GM18526 (cell line): ENCODE data around the gene L3MBTL3.

Source experiments
- POLR2A ChIP-seq: IDR thresholded peaks from 3 replicates; pipeline ENCODE4 v1.6.1; 2011; ENCODE audit not compliant: insufficient read length; ENCODE audit errors: extremely low read depth

L3MBTL3 gene

DNA sequence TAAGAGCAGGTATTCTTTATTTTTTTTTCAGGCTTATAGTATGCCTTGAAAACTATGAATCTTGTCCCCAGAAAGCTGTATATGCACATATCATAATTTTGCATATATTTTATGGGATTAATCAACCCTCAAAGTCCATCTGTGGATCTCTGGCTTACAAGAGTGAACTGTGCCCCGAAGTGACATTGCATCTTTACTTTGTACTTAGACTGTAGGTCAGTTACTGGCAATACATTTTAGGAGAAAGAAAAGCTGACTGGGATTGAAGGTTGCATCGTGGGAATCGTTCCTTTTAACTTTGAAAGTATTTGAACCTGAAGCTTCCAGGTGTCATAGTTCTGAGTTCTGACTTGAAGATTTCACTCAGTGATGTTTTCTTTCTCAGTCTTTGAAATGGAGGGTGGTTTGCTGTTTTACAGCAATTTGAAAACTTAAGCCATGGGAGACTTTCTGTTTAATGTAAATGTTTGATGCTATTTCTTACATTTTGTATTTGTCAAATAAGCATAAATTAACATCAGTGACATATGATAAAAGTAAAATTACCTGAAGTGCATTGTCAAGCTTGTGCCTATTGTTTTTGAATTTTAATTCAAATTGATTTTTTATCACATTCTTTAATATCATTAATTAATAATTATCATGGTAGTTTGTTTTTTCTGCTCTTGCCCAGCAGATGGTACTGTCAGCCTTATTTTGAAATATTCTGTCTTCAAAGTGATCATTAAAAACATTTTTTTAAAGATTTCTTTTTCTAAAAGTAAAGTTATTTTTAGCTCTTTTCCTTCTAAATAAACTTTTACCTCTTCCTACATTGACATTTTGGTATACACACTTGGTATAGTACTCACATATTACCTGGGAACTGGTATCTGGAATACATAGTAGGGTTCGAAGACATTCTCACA is 29.0 kb downstream of the L3MBTL3 start:
- TF ChIP-seq POLR2A = no peak

DNA sequence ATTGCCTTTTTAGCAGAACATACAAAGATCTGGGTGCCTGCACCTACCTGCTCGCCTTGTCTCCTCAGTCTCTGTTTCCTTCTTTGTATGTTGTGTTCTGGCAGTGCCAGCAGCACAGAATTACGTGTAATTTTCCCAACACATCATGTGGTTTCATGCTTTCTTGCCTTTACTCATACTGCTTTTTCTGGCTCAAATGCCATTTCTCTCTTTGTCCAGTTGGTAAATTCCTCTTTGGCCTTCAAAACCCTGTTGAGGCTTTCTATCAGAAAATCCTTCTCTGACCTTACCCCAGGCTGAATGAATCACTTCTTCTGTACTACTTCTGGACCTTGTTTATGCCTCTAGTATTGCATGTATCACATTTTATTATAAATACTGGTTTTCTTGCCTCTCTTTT is 31.8 kb downstream of the L3MBTL3 start:
- no peak for TF ChIP-seq POLR2A

GRCh38 chr6:130054725-130055124 is 36.3 kb downstream of the L3MBTL3 start:
- no peak for TF ChIP-seq POLR2A

- TF ChIP-seq POLR2A = no peak
Measured at GRCh38 chr6:130055271-130055670, 36.9 kb downstream of the L3MBTL3 start.

DNA sequence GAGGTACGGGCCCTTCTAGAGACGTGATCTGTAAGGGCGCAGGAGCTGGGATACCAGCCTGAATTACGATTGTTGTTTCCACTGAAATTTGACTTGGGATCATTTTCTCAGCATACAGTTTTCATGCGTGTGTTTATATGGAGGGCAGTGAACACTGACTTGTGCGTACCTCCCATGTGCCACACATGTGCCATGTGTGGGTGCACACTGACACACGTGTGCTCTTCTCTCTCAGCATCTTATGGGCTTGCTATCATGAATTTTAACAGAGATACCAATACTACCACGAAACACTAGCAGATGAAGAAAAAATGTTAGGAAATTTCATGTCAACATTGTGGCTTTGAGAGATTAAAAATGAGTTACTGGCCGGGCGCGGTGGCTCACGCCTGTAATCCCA is 39.1 kb downstream of the L3MBTL3 start:
- TF ChIP-seq POLR2A = no peak

- no peak for TF ChIP-seq POLR2A
Measured at GRCh38 chr6:130063806-130064205, 45.4 kb downstream of the L3MBTL3 start.

DNA sequence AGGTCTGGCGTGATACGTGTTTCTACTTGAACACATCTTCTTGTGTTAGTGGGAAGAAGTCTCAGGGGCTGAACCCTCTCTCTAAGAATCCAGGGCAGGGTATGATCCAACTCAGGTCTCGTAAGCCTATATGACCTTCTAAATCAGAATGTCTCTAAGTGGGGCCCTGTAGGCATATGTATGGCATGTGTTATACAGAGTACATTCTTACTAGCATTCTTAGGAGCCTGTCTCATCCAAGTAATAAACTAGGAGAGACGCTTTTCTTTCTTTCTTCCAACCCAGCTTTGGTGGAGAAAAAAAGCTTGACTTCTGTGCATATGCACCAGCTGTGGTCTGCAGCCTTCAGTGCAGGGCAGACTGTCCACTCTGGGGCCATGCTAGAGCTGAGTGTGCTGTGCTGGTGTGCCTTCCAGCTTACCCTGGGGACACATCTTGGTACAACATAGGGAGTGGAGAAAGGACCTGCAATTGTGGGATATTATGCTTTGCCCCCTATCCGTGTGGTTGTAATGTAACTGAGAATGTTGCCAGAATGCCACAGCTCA is 47.3 kb downstream of the L3MBTL3 start:
- no peak for TF ChIP-seq POLR2A

DNA sequence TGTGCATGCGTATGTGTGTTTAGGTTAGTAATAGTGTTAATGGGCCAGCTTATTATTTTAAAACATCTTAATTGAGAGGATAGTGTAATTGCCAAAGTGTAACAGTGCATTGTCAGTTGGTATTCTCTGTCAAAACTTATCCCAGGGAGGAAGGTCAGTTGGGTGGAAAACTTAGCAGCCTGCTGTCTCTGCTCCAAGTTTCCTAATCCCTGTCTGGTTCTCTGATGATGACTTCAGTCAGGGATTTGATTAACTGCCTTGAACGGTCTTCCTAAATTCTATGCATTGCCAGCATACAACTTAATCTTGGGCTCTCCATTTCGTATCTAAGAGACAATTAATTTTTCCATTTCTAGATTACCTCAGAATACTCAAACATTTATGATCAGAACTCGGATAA is 51.1 kb downstream of the L3MBTL3 start:
- no peak for TF ChIP-seq POLR2A

DNA sequence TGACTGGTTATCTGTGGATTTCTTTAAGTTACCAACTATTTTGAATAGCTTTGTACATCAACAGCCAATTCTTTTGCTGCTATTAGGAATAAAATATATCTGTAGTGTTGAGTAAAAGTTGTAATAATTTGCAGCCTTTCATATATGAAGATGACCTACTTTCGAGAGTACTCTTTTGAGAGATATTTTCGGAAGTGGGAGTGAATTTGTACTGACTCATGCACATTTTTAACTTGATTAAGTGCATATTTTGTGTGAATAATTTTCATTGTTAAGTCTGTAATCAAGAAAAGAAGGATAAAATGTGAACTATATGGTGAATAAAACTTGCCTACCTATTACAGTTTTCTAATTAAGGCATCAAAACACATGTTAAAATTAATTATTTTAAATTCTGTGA is 51.9 kb downstream of the L3MBTL3 start:
- TF ChIP-seq POLR2A = no peak

DNA sequence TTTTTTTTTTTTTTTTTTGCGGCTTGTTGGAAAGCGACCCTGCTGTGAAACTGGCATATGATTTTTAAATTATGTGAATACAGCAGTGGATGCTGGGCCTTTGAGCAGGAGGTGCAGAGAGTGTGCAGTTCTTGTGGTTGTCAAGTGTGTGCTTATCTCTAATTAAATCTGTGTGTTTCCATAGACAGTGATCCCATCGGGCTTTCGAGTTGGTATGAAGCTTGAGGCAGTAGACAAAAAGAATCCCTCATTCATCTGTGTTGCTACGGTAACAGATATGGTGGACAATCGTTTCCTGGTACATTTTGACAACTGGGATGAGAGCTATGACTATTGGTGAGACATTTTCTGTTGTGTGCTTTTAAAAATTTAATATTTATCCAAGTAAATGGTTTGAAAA is 52.4 kb downstream of the L3MBTL3 start:
- no peak for TF ChIP-seq POLR2A

DNA sequence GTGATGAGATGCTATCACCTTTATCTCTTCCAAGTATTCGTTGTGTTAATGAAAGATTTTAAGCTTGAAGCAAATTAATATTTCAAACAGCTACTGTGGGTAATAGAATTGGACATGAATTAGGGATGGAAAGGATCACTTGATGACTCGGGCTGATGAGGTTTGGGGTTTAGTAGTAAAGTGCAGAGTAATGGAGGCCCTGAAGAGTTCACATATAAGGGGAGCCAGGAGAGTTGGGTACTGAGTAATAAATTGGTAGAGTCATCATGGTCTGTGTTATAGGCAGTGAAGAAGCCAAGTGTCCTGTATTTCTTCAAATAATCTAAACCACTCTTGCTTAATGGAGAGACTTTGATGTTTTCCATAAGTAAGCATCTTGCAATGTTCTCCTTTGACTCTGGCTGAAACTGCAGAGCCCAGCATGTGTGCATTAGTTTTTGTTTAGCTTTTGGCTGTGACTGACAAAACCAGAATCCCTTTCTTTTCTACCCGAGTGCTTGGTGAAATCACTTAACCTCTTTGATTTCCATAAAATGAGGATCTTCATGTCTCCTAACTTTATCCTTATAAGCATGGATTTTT is 57.6 kb downstream of the L3MBTL3 start:
- TF ChIP-seq POLR2A = no peak

DNA sequence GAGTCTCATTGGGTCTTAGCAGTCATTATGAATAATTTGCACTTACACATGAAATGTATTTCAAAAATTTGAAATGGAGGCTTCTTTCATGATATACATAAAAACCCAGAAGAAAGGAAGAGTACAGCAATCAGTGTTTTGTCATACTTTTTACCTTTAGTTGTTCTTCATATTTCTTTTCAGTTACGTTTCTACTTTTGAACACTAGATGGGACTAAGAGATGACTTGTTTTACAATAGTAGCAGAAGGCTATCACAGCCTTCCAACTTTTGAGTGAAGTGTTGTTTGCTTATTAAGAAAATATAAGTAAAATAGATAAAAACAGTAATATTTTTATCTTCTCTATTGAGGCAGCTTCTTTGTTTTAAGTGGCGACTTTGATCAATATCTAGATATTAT is 58.1 kb downstream of the L3MBTL3 start:
- TF ChIP-seq POLR2A = no peak

GRCh38 chr6:130090796-130091195 is 72.4 kb downstream of the L3MBTL3 start:
- TF ChIP-seq POLR2A = no peak

- no peak for TF ChIP-seq POLR2A
Measured at GRCh38 chr6:130093546-130093945, 75.2 kb downstream of the L3MBTL3 start.

DNA sequence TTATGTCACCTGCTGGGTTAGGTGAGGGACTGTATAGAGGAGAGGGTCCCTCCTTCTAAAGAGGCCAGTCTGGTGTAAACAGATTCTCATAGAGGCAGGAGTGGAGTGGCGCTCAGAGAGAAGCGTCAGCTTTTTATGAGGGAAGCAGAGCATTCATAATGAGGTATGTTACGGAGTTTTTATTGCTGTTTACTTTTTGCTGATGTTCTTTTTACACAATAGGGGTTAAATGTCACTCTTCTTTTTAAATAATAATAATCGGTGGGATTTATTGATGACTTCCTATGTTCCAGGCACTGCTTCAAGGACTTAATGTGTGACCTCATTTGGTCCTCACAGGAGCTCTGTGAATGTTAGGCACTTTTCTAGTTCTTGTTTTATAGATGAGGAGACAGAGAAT is 79.9 kb downstream of the L3MBTL3 start:
- TF ChIP-seq POLR2A = no peak

DNA sequence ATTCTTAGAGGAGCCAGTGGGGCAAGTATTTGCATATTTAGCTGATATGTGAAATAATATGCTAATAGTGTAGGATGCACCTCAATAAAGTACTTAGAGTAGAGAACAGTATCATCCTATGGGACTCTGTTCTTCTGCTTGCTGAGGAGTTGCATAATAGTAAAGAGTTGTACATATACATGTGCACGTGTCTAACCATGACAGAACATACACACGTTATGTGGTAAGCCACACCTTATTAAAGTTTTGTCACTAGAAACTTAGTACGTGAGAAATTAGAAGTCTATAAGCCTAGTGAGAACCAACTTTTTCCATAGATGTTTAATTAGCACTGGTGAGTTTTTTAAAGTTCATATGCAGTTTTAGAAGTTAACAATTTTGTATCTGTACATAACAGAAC is 80.7 kb downstream of the L3MBTL3 start:
- no peak for TF ChIP-seq POLR2A
